Activated T-helper 1 cell treated with anti-CD3 and anti-CD28 coated beads, Interleukin-2, amount 50 U/mL, for 16 hours (primary cell): Measurements from ENCODE around the gene MED9.
"Not testable (repeated sequence)": the region's sequence is repeated elsewhere in the genome, so short reads cannot be mapped to it uniquely, and the experiment has no call there.

Experiments used
- DNase-seq, 2 donors: peaks; one replicate each; pipeline ENCODE4 v3.0.0-alpha.2; 2020; ENCODE audit warnings: low read depth in 1 of 2, low spot score in 1 of 2

Gene MED9

GRCh38 chr17:17454700-17455099 lies 22.1 kb upstream of the MED9 start:
- not testable (repeated sequence) for DNase-seq

DNA sequence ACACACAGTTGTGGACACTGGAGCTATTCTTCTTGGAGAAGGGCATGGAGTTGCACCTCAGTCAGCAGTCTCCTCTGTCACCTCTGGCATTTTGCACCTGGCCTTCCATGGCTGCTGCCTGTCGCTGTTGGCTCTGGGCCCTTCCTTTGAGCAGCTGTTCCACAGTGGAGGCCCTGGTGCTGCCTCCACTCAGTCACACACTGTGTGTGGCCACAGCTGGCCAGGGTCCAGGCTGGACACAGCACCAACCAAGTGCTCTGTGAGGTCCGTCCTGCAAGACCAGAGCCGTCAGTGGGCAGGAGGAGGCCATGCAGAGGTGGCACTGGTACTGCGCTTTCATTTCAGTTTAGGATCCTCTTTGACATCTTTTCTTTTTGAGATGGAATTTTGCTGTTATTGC lies 21.6 kb upstream of the MED9 start:
- no peak for DNase-seq

DNA sequence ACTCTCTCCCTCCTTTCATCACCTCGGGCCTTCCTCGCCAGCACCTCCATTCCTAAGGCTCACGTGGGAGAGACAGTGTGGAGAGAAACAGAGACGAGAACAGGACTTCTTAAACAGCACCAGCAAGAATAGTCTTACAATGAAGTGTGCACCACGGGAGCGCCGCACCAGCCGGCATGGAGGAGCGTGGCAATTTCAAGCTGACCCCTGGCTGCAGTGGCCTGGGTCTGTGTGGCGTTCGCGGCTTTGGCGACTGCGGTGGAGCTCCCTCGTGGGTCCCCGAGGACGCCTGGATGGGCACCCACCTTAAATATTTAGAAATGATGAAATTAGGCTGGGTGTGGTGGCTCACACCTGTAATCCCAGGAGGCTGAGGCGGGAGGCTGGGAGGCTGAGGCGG lies 20.5 kb upstream of the MED9 start:
- no peak for DNase-seq

DNA sequence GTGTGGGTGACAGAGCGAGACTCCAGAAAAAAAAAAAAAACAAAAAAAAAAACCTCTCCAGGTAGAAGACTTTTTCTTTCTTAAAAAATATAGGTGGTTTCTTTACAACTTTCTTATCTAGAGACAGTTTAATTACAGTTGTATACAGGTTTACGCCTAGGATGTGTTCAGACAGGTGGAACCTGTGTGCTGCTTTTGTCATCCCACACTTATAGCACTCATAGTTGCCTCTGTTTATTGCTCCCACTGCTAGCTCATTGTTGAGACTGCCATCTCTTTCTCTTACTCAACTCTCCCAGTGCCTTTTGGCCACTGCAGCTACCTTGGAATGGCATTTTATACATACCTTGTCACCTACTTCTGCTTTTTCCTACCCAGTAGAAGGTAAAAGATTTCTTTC lies 19.1 kb upstream of the MED9 start:
- no peak for DNase-seq

GRCh38 chr17:17460038-17460437 lies 16.8 kb upstream of the MED9 start:
- DNase-seq: no peak

DNA sequence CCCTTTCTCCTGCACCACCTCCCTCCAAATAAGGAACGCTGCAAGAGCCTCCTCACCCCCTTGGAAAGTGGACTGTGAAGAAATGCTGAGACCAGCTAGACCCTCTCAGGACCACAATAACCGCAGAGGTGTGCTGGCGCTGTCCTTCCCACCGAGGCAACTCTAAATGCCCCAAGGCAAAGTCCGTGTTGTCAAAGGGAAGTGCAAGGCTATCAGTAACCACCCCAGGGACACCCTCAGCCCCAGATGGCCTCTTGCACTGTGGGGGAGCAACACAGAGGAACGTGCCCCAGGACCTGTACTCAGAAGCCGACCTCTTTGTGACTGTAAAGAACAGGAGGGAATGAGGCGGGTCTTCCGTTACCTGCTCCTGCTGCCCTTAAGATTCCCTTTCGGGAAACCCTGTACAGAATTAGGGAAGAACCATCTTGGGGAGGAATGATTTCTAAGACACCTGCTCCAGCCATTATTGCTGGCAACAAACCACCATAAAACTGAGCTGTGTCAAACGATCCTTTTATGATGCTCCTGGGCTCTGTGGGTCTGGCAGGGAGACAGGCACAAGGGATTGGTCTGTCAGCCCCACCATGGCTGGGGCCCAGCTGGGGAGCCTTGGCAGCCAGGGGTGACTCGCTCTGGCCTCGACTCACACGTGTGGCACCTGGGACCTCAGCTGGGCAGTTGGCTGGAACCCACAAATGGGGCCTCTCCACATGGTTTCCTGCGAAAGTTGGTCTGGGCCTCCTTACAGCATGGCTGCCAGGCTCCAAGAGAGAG lies 14.6 kb upstream of the MED9 start:
- DNase-seq: no peak

GRCh38 chr17:17463821-17464220 lies 13.0 kb upstream of the MED9 start:
- no peak for DNase-seq

DNA sequence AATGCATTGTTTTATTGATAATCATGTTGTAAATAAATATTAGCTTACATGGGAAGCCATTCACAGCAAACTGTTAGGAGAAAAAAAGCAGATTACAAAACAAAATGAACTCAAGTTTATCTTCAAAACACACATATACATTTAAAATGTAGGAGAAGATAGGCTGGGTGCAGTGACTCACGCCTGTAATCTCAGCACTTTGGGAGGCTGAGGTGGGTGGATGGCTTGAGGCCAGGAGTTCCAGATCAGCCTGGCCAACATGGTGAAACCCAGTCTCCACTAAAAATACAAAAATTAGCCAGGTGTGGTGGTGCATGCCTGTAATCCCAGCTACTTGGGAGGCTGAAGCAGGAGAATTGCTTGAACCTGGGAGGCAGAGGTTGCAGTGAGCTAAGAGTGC lies 10.9 kb upstream of the MED9 start:
- DNase-seq: not testable (repeated sequence)

DNA sequence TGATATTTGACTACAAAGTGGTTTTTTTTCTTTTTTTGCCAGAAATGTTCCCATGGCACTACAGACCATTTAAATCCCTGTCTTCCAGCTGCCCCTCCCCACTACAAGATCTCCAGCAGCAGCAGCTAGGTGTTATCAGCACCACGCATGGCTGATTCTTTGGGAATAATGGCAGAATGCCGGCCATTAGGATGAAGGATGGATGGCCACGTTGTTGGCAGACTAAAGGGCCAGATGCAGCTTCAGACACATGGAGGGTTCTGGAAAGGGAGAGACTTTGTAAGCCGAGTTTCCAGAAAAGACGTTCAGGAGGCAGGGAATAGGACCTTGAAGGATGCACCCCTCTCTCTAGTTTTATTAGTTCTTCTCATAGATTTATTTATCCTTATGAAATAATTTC lies 10.3 kb upstream of the MED9 start:
- DNase-seq: no peak

DNA sequence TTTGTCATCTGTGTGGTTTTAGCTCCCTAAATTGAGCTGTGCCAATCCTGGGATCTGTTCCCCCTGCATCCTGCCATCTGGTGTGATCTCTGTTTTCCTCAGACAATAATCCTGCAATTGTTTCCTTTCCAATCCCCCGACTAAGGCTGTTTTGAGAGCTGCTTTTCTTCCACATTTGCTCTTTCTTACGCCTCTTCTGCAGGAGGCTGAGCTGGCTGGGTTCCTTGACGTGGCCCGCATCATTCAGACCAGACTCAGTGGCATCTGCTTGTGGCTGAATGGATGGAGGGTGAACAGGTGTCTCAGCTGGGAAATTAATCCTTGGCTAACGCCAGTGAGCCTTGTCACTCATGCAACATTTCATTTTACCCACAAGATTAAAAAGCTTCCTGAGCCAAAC lies 9.8 kb upstream of the MED9 start:
- no peak for DNase-seq

GRCh38 chr17:17467720-17468119 lies 9.1 kb upstream of the MED9 start:
- DNase-seq: no peak

DNA sequence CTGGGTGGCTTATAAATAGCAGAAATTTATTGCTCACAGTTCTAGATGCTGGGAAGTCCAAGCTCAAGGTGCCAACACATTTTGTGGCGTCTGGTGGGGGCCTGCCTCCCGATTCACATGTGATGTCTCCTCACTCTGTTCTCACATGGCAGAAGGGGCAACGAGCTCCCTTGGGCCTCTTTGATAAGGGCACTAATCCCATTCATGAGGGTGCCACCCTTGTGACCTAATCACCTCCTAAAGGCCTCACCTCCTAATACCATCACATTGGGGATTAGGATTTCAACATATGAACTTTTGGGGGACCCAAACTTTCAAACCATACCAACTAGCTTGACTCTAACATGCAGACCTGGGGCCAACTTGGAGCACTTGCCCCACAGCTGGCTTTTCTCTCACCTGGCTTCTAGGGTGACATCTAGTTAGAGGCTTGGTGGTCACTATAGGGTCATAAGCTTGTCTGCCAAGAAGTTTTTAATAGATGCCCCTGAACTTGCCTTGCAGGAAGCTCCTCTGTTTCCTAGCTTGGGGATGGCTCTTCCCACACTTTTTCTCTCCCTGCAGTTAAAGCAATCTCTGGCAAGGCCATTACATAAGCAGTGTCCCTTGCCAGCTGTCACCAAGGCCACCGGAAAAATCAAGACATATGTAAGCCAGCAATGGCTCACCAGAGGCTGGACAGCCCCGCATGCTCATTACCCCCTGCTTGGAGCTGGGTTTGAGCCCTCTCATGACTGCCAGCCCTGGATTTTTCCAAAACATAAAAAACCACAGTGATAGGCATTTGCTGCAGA lies 8.4 kb upstream of the MED9 start:
- DNase-seq: no peak

DNA sequence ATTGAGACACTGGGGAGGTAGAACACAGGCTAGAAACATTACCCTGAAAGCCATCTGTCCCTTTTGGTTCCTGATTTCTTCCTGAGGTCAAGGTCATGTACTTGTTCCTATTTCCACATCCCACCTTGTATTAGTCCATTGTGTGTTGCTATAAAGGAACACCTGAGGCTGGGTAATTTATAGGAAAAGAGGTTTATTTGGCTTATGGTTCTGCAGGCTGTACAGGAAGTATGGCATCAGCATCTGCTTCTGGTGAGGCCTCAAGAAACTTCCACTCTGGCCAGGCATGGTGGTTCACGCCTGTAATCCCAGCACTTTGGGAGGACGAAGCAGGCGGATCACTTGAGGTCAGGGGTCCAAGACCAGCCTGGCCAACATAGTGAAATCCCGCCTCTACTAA lies 7.4 kb upstream of the MED9 start:
- DNase-seq: no peak

GRCh38 chr17:17469996-17470395 lies 6.8 kb upstream of the MED9 start:
- no peak for DNase-seq

DNA sequence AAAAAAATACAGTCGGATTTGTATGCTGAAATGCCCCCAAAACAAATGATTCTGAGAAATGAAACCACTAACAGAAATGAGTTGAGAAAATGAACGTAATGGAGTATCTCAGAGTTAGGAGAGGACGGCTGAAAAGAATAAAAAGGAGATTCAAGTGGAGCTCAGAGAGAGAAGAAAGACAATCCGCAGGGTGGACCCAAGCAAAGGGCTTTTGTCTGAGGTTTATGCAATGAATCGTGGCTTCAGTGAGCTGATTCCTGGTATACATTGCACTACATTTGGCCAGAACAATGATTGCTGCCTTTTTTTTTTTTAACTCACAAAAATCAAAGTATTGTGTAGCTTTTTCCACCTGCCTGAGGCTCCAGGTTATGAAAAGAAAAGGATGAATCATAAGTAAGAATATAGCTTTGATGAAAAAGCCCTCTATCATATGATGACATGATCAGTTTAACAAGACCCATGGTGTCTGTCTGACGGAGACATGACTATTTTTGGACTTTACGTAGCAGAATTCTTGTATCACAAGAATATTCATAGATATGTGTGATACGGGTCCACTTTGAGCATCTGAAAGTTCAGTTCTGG lies 4.4 kb upstream of the MED9 start:
- no peak for DNase-seq

DNA sequence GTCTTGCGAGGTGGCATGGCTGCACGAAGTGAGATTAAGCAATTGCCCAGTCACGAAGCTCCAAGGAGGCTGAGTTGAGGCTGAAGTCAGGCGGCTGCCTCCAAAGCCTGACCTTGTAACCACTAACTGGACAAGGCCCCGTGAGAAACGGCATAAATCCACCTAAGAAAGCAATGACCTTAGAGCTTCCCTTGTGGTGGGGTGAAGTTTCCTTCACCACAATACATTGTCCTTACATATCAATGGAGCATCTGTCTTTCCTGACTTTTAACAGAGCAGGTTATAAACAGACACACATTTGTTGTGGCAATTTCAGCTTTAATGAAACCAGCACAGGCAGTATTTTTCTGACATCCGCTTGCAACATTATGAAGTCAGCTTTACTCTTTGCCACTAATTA lies 2.5 kb upstream of the MED9 start:
- no peak for DNase-seq

GRCh38 chr17:17479209-17479608 lies 2.4 kb downstream of the MED9 start:
- no peak for DNase-seq

GRCh38 chr17:17480593-17481148 lies 3.9 kb downstream of the MED9 start:
- DNase-seq: no peak

- DNase-seq: no peak
Observed at GRCh38 chr17:17481860-17482259, 5.1 kb downstream of the MED9 start.

- no peak for DNase-seq
Observed at GRCh38 chr17:17484451-17484899, 7.7 kb downstream of the MED9 start.

GRCh38 chr17:17485420-17485819 lies 8.6 kb downstream of the MED9 start:
- no peak for DNase-seq

DNA sequence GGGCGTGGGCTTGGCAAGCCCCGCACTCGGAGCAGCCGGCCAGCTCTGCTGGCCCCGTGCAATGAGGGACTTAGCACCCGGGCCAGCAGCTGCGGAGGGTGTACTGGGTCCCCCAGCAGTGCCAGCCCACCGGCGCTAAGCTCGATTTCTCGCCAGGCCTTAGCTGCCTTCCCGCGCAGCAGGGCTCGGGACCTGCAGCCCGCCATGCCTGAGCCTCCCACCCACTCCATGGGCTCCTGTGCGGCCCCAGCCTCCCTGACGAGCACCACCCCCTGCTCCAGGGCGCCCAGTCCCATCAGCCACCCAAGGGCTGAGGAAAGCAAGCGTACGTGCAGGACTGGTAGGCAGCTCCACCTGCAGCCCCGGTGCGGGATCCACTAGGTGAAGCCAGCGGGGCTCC lies 9.6 kb downstream of the MED9 start:
- not testable (repeated sequence) for DNase-seq
